NCI-H446 (cell line): ENCODE measurements around the gene TTLL11.
"Not testable (repeated sequence)": the region's sequence is repeated elsewhere in the genome, so short reads cannot be mapped to it uniquely, and the experiment has no call there.

Source experiments
- DNase-seq, 2 experiments: peaks; one replicate each; lab custom pipeline; 2025; lab: John Stamatoyannopoulos, UW

TTLL11 gene

DNA sequence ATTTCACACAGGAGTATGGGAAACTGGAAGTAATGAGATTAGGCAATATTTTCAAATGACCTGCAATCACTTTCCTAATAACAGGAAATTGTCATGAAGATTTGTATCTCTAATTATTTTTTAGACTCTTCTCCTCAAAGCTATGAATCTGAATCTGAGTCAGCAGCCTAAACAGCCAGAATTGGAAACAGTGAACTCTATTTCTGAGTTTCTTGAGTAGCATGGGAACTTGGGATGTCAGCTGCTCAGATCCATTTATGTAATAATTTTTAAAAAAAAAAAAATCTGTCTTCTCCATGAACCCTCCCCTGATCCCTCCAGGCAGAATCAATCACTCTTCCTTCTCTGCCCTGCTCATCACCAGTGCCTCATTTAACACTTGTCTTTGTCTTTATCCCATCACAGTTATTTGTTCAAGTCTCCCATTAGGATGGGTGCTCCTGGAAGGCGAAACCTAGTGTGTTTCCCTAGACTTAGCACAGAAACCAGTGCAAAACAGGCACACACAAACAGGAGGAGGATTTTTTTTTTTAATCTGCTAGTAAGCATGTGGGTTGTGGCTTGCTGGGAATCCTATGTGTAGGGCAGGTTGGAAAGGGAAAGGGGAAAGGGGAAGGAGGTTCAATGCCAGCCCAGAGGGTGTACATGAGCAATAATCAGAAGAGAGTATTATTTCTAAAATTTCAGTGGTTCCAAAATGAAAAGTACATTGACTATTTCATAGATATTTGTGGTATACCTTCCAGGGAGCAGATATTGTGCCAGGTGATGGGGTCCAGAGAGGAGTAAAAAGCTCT, 186.8 kb downstream of the TTLL11 start:
- DNase-seq = no peak

DNA sequence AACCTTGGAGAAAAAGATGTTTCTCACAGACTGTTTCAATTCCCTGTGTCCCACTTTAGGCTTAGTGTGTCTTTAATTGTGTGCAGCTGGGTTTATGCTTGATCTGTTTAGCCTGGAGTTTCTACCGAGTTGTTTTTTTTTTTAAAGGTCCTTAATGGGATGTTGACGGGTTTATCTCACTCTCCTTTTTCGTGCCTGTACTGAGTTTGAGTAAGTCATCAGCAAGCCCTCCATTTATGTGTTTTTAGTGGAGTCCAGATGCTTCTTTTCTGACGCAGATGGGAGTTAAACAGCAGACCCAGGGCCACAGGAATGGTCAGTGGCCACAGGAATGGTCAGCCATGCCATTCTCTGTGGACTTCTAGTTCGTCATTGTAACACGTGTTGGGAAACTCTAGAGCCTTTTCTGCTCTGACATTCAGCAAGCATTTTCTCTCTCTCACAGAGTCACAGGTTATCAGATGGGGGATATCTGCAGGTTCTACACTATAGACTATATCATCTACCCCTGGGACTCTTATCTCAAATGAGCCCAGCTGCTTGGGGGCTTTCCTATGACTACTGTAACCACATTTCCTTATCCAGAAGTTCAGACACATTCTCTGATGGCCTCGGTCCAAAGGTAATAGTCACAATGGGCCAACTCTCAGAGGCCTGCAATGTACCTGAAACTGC, 190.5 kb downstream of the TTLL11 start:
- no peak for DNase-seq

DNA sequence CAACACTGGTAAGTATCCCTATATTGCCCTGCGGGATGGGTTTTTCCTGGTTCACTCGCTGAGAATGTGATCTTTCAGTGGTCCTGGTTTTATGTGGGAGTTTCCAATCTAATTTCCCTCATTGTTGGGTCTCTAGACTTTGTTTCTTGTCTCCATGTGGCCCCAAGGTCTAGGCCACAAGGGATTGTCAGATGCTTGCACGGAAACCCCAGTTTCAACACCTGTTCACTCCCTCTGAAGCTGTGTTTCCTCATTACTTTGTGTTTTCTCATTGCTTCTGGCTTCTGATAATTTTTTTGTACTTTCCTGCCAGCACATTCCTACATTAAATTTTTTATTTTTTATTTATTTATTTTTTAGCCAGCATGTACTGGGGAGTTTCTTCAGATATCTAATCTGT, 191.5 kb downstream of the TTLL11 start:
- DNase-seq = no peak

DNA sequence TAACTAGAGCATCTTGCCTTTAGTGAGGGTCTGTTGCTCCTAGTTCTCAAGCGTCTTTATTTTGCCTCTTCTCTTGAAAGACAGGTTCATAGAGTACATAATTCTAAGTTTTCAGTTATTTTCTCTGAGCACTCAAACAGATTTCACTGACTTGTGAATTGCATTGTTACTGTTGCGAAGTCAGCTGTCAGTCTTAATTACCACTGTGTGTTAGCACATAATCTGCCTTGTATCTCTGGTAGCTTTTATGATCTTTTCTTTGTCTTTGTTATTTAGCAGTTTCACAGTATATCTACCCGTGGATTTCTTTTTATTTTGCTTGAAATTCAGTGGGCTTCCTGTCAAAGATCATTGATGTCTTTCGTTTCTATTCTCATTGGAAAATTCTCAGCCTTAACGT, 192.9 kb downstream of the TTLL11 start:
- no peak for DNase-seq

DNA sequence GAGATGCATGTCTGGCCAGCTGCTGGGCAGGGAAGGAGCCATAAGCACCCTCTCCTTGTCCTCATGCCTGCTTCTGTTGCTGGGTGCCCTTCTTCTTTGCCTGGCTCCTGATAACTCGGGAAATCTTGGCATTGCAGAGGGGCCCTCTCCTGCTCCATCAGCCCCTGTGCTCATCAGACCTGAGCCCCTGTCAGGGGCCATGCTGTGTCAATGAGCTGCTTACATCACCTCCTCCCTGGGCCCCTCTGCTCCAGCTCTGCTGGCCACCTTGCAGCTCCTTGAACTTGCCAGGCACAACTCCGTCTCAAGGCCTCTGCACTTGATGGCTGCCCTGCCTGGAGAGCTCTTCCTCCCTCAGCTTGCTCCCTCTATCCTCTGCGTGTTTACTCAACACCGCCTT, 194.3 kb downstream of the TTLL11 start:
- no peak for DNase-seq

DNA sequence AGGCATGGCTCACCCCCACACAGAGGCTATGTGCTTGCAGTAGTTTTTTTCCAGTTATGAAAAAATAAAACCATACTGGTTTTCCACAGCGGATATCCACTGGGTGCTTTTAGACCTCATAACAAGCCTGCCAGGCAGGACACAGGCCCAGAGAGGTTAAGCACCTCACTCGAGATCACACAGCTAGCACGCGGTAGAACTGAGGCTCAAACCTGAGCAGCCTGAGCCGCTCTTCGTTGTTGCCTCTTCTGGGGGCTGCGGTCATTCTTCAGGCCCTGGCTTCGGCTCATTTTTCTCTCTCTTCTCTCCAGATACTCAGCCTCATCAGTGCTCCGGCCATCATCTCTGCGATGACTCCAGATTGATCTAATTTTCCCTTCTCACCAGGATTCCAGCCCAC, 196.0 kb downstream of the TTLL11 start:
- DNase-seq = no peak

DNA sequence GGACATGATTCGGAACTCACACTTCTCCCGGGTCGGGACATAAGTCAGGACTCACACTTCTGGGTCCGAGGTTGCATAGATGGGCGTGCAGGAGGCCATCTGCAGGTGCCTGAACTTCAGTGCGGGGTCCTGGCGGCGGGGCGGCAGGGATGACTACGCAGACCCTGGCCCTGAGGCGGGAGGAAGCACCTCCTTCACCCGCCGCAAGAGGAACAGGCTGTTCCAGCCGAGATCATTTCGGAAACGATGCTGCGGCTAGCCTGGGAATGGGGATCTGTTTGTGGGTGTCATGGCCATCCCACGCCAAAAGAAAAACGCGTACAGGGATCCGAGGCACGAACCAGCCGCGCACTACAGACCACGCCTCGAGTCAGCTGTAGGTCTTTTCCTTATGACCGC, 196.6 kb downstream of the TTLL11 start:
- no peak for DNase-seq

DNA sequence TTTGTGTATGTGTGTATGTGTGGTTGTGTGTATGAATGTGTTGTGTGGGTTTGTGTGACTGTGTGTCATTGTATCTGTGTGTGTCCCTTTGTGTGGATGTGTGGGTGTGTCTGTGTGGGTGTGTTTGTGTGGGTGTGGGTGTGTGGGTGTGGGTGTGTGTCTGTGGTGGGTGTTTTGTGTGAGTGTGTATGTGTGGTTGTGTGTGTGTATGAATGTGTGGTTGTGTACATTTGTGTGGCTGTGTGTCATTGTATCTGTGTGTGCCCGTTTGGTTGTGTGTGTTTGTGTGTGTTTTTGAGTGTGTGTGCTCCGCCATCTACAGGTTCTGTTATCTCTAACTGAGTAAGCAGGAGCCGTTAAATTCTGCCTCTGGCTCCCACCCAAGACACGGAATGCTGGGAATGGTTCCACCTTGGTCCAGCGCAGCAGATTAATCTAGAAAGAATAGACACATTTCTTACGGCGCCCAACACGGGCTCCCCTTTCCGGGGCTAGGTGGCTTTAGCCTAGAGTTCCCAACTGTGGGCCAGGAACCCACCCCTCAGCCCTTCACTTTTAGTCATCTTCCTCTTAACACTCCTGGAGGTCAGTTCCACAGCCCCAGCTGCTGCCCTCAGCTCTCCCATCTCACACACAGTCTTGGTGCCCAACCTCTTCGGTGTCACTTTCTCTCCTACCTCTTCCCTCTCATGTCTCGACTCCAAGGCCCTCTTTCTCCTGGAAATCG, 197.1 kb downstream of the TTLL11 start:
- peak in 1 of 2 experiments; percentile 11 for DNase-seq

DNA sequence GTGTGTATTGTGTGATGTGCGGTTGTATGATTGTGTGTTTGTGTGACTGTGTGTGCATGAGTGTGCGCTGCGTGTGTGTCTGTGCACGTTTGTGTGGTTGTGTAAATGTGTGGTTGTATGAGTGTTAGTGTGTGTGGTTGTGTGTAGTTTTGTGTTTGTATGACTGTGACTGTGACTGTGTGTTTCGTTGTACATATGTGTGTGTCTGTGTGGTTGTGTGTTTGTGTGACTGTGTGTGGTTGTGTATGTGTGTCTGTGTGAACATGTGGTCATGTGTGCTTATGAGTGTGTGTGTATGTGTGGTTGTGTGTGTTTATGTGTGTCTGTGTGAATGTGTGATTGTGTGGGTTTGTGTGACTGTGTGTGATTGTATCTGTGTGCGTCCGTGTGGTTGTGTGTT, 197.8 kb downstream of the TTLL11 start:
- DNase-seq = no peak

DNA sequence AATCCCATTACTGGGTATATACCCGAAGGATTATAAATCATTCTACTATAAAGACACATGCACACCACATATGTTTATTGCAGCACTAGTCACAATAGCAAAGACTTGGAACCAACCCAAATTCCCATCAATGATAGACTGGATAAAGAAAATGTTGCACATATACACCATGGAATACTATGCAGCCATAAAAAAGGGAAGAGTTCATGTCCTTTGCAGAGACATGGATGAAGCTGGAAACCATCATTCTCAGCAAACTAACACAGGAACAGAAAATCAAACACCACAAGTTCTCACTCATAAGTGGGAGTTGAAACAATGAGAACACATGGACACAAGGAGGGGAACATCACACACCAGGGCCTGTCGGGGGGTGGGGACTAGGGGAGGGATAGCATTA, 198.7 kb downstream of the TTLL11 start:
- not testable (repeated sequence) for DNase-seq

DNA sequence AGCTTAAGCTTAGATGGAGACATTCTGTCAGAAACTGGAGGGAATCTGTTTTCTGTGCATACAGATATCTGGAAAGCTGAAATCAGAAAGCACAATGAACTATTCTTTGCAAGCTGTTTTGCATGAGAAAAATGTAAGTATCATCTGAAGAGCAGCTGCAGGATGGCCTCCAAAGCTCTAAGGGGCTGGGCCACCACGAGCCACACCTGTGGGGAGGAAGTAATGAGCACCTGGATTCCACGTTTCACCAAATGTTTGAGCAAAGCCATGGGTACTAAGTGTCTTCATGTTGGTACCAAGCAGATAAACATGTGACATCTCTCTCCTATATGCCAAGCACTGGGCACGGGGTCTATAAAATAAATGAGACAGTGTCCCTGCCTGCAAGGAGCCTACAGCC, 199.3 kb downstream of the TTLL11 start:
- DNase-seq = no peak

DNA sequence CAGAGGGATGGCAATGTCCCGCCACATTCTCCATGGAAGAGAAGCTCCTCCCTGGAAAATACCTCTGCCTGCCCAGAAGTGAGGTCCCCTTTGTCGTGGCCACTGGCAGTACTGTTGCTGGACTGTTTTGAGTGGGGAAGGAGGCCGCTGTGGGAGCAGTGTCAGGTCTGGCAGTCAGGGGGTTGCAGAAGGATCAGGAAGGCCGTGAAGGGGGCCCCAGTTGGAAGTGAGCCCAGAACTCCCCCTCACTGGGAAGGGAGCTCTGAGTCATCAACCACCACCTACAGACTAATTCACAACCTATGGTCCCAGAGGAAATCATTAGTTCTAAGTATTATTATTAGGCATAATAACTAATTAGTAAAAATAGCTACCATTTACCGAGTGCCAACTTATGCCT, 200.4 kb downstream of the TTLL11 start:
- no peak for DNase-seq

DNA sequence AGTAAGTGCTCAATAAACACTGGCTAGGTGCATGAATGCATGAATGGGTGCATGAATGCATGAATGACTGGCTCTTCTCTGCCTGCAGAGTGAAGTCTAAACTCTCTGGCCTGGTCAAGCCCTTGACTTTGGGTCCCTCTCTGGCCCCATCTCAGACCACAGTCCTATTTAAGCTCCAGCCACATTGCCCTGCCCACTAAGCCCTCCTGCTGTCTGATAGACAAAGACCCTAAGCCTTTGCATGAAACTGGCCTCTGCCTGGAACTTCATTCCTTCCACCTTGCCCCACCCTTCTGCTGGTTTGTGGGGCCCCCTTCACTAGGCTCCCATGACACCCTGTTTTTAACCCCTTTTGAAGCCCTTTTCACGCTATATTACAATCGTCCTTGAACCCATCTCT, 202.4 kb downstream of the TTLL11 start:
- no peak for DNase-seq

DNA sequence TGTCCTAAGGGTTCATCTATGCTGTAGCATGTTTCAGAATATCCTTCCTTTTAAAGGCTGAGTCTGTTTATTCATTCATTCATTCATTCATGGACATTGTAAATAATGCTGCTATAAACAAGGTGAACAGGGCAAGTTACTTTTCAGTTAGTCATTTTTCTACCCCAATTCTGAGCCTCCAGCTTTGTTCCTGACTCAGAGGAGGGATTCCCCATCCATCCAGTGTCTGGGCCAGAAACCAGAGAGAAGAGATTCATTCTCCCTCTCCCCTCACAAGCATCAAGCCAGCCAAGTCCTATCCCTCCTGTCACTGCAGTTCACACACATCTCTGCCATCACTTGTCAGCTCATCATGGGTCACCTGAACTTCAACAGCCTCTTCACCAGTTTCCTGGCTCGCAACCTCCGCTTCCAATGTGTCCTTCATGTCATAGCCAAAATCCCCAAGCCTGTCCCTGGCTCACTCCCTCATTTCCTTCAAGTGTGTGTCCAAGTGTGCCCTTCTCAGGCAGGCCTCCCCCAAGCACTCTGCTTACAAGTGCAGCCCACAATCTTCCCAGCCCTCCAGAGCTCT, 203.0 kb downstream of the TTLL11 start:
- no peak for DNase-seq

DNA sequence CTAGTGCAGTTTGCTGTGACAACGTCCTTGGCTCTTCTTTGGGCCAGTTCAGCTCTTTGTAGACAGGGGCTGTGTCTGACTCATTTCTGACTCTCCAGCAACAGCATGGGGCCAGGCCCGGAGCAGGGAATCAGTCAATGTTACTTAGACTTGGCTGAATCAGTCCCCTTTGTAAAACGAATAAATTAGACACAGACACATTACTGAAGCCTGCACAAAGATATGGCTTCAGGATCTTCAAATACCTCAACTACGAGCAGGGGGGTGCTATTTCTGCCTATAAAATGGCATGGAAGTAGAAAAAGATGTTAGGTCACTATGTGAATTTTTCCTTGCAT, 204.7 kb downstream of the TTLL11 start:
- no peak for DNase-seq

DNA sequence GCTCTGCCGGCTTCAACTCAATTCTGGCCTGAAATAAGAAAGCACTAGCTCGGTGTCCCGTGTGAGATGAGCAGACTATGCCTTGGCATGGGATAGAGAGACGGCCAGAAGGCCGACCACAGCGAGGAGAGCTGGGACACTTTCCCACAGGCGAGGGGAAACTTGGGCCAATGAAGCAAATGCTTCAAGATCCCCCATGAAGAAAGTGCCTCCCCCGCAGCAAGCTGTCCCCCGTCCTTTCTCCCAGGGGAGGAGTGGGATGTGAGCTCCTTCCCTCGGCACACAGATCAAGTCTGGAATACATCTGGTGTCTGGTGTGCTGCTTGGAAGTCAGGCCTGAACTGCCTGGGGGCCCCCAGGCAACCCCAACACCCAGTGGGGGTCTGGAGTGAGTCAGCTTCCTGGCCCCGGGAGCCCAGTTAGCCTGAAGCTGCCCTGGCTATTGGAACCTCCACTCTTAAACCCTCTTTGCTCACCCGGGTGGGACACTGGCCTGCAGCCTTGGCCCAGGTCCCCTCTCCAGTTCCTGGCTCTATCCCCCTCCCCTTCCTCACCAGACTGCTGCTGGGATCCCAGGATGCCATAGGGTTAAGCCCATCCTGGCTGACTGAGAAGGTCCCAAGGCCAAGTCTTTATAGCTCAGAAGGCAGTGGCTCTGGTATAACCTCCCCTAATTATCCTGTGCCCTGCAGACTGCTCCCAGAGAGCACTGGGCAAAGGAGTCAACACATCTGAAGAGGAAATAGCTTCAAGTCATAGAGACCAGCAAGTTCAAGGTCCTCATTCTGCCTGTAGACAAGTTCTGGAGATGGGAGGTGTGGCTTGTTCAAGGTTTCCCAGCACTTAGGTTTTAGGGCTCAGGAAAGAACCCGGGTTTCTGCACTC, 205.3 kb downstream of the TTLL11 start:
- no peak for DNase-seq

DNA sequence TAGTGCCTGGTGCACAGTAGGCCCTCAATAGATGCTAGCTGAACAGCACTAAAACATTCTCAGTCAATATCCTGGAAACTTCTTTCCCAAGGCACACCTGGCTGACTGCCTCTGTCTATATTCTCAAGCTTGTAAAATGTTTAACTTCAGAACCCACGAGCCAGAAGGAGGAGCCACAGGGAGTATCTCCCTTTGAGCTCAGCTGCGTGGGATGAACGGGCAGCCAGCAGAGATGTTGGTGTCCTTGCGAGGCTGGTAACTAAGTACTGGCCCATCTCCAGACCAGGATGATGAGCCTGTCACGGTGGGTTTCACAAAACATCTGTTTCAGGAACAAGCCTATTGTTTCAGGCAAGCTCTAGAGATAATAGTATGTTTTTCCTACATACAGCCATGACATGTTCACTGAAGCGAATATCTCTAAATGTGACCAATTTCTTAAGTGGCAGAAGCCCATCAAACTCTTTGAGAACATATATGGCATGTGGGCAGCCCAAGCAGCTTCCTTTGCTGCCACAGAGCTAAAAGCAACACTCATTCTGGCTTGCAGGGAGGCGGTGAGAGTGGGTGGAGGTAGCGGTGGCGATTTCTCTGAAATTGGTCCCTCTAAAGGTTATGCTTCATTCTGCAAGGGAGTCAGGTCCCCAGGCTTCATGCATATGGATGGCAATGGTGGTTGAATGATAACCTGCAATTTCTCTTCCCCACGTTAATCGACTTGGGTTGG, 206.2 kb downstream of the TTLL11 start:
- DNase-seq = no peak

DNA sequence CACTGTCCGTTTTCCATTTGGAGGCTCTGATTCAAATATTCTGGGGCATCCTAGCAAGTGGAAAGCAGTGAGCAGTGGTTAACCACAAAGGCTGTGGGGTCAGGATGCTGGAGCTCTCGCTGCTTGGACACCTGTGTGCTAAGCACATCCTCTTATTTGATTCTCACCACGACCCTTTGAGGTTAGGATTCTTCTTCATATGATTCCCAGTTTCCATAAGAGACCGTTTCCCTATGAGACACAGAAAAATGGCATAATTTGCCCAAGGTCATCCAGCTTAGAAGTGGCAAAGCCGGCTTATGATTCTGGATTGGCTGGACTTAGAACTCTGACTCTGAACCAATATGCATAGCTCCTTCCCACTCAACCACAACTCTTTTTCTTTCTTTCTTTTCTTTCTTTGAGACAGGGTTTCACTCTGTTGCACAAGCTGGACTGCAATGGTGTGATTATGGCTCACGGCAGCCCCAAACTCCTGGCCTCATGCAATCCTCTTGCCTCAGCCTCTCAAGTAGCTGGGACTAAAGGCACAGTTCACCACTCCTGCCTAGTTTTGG, 207.7 kb downstream of the TTLL11 start:
- DNase-seq = no peak

DNA sequence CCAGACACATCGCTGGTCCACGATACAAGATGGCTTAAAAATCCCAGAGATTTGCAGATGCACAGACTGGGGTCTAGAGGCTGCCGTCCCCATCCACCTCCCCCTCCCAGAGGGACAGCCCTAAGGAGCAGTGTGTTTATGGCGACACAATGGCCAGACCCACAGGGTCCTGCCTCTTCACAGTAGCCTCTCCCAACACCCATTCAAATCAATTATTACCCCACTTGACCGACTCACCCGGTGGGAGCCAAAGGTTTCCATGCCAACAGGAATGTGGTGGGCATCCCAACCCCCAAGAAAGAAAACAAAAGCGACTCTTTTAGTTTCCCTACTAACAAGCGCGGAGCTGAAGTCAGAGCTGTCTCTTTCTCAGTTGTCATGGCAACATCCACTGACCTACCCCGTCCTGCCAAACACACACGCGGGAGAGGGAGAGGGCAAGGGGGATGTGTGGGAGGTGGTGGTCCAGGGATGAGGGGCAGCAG, 209.0 kb downstream of the TTLL11 start:
- no peak for DNase-seq

DNA sequence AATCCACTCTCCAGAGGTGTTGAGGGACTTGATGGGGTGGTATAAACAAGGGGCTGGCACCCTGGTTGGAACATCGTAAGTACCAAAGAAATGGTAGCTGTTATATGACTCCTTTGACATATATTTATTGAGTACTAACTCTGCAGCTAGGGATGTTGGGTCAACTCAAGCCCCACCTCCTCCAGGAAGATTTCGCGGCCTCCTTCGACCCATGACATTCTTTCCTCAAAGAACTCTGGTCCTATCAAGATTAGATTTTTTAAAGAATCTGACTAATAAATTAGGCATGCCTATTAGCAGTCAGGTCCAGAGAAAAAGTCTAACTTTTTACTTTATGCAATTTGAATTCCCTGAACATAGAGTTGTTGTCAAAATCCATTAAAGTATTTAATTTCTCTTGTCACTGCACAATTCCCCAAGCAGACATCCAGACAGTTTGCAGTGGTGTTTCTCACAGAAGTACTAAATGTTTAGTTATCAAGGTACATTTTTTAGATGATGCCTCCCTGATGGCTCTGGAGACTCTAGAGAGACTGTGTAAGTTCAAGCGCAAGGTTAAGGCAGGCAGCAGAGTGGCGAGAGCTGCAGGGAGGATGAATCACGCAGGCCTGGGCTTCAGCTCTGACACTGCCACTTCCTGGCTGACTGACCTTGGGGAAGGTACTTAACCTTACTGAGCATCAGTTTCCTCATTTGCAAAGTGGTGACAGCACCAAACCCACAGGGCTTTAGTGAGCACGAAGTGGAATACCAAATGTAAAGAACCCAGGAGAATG, 209.6 kb downstream of the TTLL11 start:
- no peak for DNase-seq
